ENCODE results near the gene STAG1. TPM values are rescaled to one million over a fixed set of nuclear protein-coding genes. Genes with fewer than 3 reads are reported as not detected.
A peak's percentile ranks its signal among the peaks of the same experiment; 100 is the strongest.
"Not testable (repeated sequence)": the region's sequence is repeated elsewhere in the genome, so short reads cannot be mapped to it uniquely, and the experiment has no call there.

STAG1 gene
- total RNA-seq, 2 donors from 2014 or later, result 48.0 to 62.3 TPM

GRCh38 chr3:136350557-136350956 is 401.6 kb downstream of the STAG1 start:
- H3K27me3 Mint-ChIP-seq, result no peaks in the 10 kb centered on the region
- peak overlapping the region; percentile 15 for H3K27ac Mint-ChIP-seq
- no peak overlapping the region for H3K4me3 Mint-ChIP-seq
- ATAC-seq (replicated peaks), result no peak
- H3K4me1 Mint-ChIP-seq, result peaks cover 5% of the 10 kb centered on the region
- H3K9me3 Mint-ChIP-seq, result no peaks in the 10 kb centered on the region
- peaks cover 60% of the 10 kb centered on the region for H3K36me3 Mint-ChIP-seq (ENCODE audit: low read depth)

DNA sequence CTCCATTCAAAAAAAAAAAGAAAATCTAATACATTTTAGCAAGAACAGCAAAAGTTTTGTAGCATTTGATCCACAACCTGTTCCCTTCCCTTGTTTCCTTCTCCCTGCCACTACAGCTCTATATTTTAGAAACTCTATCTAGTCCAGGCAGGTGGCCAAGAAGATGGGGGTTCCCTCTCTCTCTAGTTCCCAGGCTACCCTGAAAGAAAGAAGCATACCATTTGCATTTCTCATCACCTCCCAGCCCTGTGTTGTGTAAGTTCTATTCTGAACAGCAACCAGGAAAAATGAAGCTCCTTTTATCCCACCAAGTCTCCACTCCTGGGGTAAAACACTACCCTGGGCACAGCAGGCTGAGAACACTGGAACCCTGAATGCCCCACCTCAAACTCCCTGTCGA is 402.0 kb downstream of the STAG1 start:
- ATAC-seq (replicated peaks), result no peak
- Mint-ChIP-seq H3K4me1 (peaks cover 5% of the 10 kb centered on the region), H3K27me3 (no peaks in the 10 kb centered on the region), H3K4me3 (no peak overlapping the region), H3K9me3 (no peaks in the 10 kb centered on the region), H3K36me3 (ENCODE audit: low read depth) (peaks cover 58% of the 10 kb centered on the region), H3K27ac (peak overlapping the region; percentile 15)

- ATAC-seq (replicated peaks), result no peak
- Mint-ChIP-seq H3K36me3 (ENCODE audit: low read depth) (peaks cover 69% of the 10 kb centered on the region), H3K27ac (no peak overlapping the region), H3K9me3 (no peaks in the 10 kb centered on the region), H3K4me3 (no peak overlapping the region), H3K27me3 (no peaks in the 10 kb centered on the region), H3K4me1 (no peaks in the 10 kb centered on the region)
These were observed 405.7 kb downstream of the STAG1 start for GRCh38 chr3:136346486-136346885.

GRCh38 chr3:136343873-136344555 is 408.2 kb downstream of the STAG1 start:
- peak overlapping the region; percentile 52 for H3K27ac Mint-ChIP-seq
- H3K36me3 Mint-ChIP-seq (ENCODE audit: low read depth), result peaks cover 76% of the 10 kb centered on the region
- no peak for ATAC-seq (replicated peaks)

GRCh38 chr3:136343446-136343845 is 408.7 kb downstream of the STAG1 start:
- H3K36me3 Mint-ChIP-seq (ENCODE audit: low read depth), result peaks cover 76% of the 10 kb centered on the region
- no peaks in the 10 kb centered on the region for H3K4me1 Mint-ChIP-seq
- peak overlapping the region; percentile 52 for H3K27ac Mint-ChIP-seq
- H3K9me3 Mint-ChIP-seq, result no peaks in the 10 kb centered on the region
- no peaks in the 10 kb centered on the region for H3K27me3 Mint-ChIP-seq
- no peak for ATAC-seq (replicated peaks)
- no peak overlapping the region for H3K4me3 Mint-ChIP-seq

More at GRCh38 chr3:136343873-136344555, 408.2 kb downstream of the STAG1 start:
- Mint-ChIP-seq H3K4me3 (no peak overlapping the region), H3K9me3 (no peaks in the 10 kb centered on the region), H3K27me3 (no peaks in the 10 kb centered on the region), H3K4me1 (no peaks in the 10 kb centered on the region)

DNA sequence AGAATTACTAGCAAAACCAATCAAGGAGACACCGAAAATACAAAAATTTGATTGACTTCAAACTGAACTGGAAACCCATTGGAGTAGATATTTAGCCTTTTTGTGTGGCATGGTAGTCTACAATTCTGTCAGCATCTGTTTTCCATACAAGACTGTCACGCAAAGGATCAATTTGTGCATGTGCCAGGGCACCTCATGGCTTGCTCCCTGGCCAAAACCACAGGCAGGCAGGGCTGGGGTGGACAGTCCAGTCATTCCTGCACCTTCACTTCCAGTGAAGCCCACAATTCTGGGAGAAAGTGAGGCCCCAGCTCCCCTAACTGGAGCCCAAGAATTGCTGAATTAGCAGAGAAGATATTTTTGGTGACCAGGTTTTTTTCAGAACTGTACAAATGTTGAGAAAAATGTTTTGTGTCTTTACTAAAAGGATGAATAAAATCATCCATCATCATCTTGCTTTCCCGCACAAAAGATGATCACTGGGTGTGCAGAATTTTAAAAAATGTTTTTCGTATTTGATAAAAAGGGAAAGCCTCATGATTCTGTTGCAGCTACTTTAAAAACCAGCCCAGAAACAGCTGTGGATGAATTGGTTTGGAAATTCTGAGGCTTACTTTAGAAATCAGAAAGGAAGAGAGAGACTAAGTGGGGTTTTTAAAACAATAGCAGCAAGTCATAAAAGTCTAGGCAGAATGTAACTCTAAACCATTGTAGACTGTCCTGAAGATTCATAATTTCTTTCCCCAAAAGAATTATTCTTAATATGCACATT is 415.7 kb downstream of the STAG1 start:
- peaks cover 9% of the 10 kb centered on the region for H3K4me1 Mint-ChIP-seq
- peaks cover 91% of the 10 kb centered on the region for H3K36me3 Mint-ChIP-seq (ENCODE audit: low read depth)

GRCh38 chr3:136334726-136335125 is 417.5 kb downstream of the STAG1 start:
- not testable (repeated sequence) for H3K4me1 Mint-ChIP-seq; H3K27me3 Mint-ChIP-seq; H3K4me3 Mint-ChIP-seq; ATAC-seq (replicated peaks); H3K9me3 Mint-ChIP-seq
- H3K27ac Mint-ChIP-seq, result peak overlapping the region; percentile 28
- peaks cover 75% of the 10 kb centered on the region for H3K36me3 Mint-ChIP-seq (ENCODE audit: low read depth)

More for the DNA sequence above, 415.7 kb downstream of the STAG1 start:
- Mint-ChIP-seq H3K27me3 (no peaks in the 10 kb centered on the region), H3K27ac (no peak overlapping the region), H3K9me3 (no peaks in the 10 kb centered on the region), H3K4me3 (no peak overlapping the region)
- ATAC-seq (replicated peaks), result no peak

GRCh38 chr3:136334209-136334608 is 418.0 kb downstream of the STAG1 start:
- peaks cover 76% of the 10 kb centered on the region for H3K36me3 Mint-ChIP-seq (ENCODE audit: low read depth)
- H3K9me3 Mint-ChIP-seq, result no peaks in the 10 kb centered on the region
- ATAC-seq (replicated peaks), result peak; percentile 11
- peaks cover 9% of the 10 kb centered on the region for H3K4me1 Mint-ChIP-seq
- H3K27ac Mint-ChIP-seq, result peak overlapping the region; percentile 28
- H3K27me3 Mint-ChIP-seq, result no peaks in the 10 kb centered on the region
- no peak overlapping the region for H3K4me3 Mint-ChIP-seq

GRCh38 chr3:136332776-136333175 is 419.4 kb downstream of the STAG1 start:
- ATAC-seq (replicated peaks), result no peak
- H3K36me3 Mint-ChIP-seq (ENCODE audit: low read depth), result peaks cover 76% of the 10 kb centered on the region
- no peaks in the 10 kb centered on the region for H3K27me3 Mint-ChIP-seq
- H3K27ac Mint-ChIP-seq, result peak overlapping the region; percentile 83
- H3K4me3 Mint-ChIP-seq, result no peak overlapping the region
- H3K4me1 Mint-ChIP-seq, result peaks cover 9% of the 10 kb centered on the region
- no peaks in the 10 kb centered on the region for H3K9me3 Mint-ChIP-seq

- Mint-ChIP-seq H3K27me3 (no peaks in the 10 kb centered on the region), H3K27ac (peak overlapping the region; percentile 83), H3K4me3 (no peak overlapping the region), H3K4me1 (peaks cover 9% of the 10 kb centered on the region), H3K9me3 (no peaks in the 10 kb centered on the region), H3K36me3 (ENCODE audit: low read depth) (peaks cover 75% of the 10 kb centered on the region)
- peak; percentile 18 for ATAC-seq (replicated peaks)
These were observed 419.9 kb downstream of the STAG1 start for GRCh38 chr3:136332302-136332701.

- Mint-ChIP-seq H3K27me3 (no peaks in the 10 kb centered on the region), H3K27ac (no peak overlapping the region), H3K36me3 (ENCODE audit: low read depth) (peaks cover 75% of the 10 kb centered on the region), H3K4me1 (peaks cover 9% of the 10 kb centered on the region), H3K4me3 (no peak overlapping the region), H3K9me3 (no peaks in the 10 kb centered on the region)
- ATAC-seq (replicated peaks), result no peak
These were observed 421.3 kb downstream of the STAG1 start for GRCh38 chr3:136330900-136331299.

DNA sequence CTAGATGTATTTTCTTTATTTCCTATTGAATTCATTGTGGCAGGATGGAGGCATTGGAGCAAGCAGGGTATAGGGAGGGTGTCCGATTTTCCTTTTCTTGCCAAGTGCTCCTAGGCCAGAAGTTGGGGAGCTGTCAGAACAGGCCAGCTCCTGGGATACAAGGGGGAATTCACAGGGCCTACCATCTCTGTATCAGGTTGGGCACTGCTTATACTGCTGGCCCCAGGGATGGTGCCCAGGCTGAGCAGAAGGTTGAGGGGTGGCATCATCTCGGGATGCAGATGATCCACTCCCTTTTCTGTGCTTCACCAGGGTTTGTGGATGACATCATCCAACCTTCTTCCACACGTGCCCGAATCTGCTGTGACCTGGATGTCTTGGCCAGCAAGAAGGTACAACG is 422.6 kb downstream of the STAG1 start:
- Mint-ChIP-seq H3K27me3 (no peaks in the 10 kb centered on the region), H3K4me1 (peaks cover 9% of the 10 kb centered on the region), H3K36me3 (ENCODE audit: low read depth) (peaks cover 78% of the 10 kb centered on the region), H3K27ac (no peak overlapping the region), H3K9me3 (no peaks in the 10 kb centered on the region), H3K4me3 (no peak overlapping the region)
- ATAC-seq (replicated peaks), result no peak

GRCh38 chr3:136327671-136328070 is 424.5 kb downstream of the STAG1 start:
- H3K36me3 Mint-ChIP-seq (ENCODE audit: low read depth), result peaks cover 80% of the 10 kb centered on the region
- no peak overlapping the region for H3K4me3 Mint-ChIP-seq
- no peak overlapping the region for H3K27ac Mint-ChIP-seq

GRCh38 chr3:136326316-136326715 is 425.9 kb downstream of the STAG1 start:
- Mint-ChIP-seq H3K27me3 (no peaks in the 10 kb centered on the region), H3K4me1 (no peaks in the 10 kb centered on the region), H3K36me3 (ENCODE audit: low read depth) (peaks cover 83% of the 10 kb centered on the region), H3K27ac (no peak overlapping the region), H3K9me3 (peaks cover 9% of the 10 kb centered on the region), H3K4me3 (no peak overlapping the region)
- ATAC-seq (replicated peaks), result no peak

More at GRCh38 chr3:136327671-136328070, 424.5 kb downstream of the STAG1 start:
- Mint-ChIP-seq H3K9me3 (peaks cover 5% of the 10 kb centered on the region), H3K4me1 (peaks cover 4% of the 10 kb centered on the region), H3K27me3 (no peaks in the 10 kb centered on the region)
- ATAC-seq (replicated peaks), result no peak

DNA sequence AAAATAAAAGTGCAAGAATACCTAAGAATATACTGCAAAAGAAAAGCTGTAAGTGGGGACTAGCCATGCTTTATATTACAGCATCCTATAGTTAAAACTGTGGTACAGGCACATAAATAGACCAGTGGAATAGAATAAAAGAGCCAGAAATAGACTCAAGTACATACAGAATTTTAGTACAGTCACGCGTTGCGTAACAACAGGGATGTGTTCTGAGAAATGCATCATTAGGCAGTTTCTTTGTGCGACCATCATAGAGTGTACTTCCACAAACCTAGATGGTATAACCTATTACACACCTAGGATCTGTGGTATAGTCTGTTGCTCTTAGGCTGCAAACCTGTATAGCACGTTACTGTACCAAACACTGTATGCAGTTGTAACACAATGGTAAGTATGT is 440.2 kb downstream of the STAG1 start:
- H3K4me3 Mint-ChIP-seq, result no peak overlapping the region
- ATAC-seq (replicated peaks), result no peak
- H3K27me3 Mint-ChIP-seq, result no peaks in the 10 kb centered on the region
- no peak overlapping the region for H3K27ac Mint-ChIP-seq
- no peaks in the 10 kb centered on the region for H3K9me3 Mint-ChIP-seq
- no peaks in the 10 kb centered on the region for H3K4me1 Mint-ChIP-seq
- H3K36me3 Mint-ChIP-seq (ENCODE audit: low read depth), result peaks cover 37% of the 10 kb centered on the region

All from activated T-helper 17 cell treated with anti-CD3 and anti-CD28 coated beads, Interleukin-2, amount 50 U/mL, for 72 hours (primary cell).